Measurements from ENCODE around the gene TMEM178A. TPM values are rescaled to one million over a fixed set of nuclear protein-coding genes. Genes with fewer than 3 reads are reported as not detected.
"Not testable (repeated sequence)": the region's sequence is repeated elsewhere in the genome, so short reads cannot be mapped to it uniquely, and the experiment has no call there.

TMEM178A gene
- total and polyA plus RNA-seq, 2 of the 4 experiments (the other 2 are of a cell fraction), result 0.18 to 1.8 TPM

DNA sequence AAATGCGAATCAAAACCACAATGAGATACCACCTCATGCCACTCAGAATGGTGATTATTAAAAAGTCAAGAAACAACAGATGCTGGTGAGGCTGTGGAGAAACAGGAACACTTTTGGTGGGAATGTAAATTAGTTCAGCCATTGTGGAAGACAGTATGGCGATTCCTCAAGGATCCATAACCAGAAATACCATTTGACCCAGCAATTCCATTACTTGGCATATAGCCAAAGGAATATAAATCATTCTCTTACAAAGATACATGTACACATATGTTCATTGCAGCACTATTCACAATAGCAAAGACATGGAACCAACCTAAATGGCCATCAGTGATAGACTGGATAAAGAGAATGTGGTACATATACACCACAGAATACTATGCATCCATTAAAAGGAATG is 9.5 kb upstream of the TMEM178A start:
- ATAC-seq (ENCODE audit: low read depth); in situ Hi-C loops (cut with MboI; ENCODE audit: low sequenced_read_pairs); CTCF ChIA-PET; H3K27ac ChIP-seq (ENCODE audit: insufficient read depth, low read length); H3K4me3 ChIP-seq (ENCODE audit: insufficient read depth, low read depth, low read length); H2AFZ ChIP-seq (replicated peaks; ENCODE audit: low read length, poor library complexity); H4K5ac ChIP-seq (ENCODE audit: low read depth, low read length); H2AK9ac ChIP-seq (replicated peaks; ENCODE audit: low read depth, low read length, poor library complexity); POLR2A ChIA-PET (ENCODE audit: unreplicated experiment); H3K56ac ChIP-seq (ENCODE audit: extremely low read depth, insufficient read depth, low read length); H3K18ac ChIP-seq (ENCODE audit: low read depth, low read length); H4K91ac ChIP-seq (ENCODE audit: insufficient read depth, low read depth, low read length); DNase-seq; dilution Hi-C loops (cut with HindIII; ENCODE audit: low sequenced_read_pairs, unreplicated experiment); H3K36me3 ChIP-seq (ENCODE audit: control insufficient read depth, insufficient read depth, low read length); H4K8ac ChIP-seq (ENCODE audit: low read depth in 2 of 2, low read length in 2 of 2); H2BK5ac ChIP-seq (ENCODE audit: low read depth, low read length, poor library complexity, severe bottlenecking); H2BK20ac ChIP-seq (ENCODE audit: low read depth, low read length); H3K23ac ChIP-seq (ENCODE audit: low read depth, low read length); H3K4me1 ChIP-seq (ENCODE audit: control insufficient read depth, insufficient read depth, low read length); intact Hi-C loops (cut with micrococcal nuclease); BruUV-seq (replicated peaks); H3K79me1 ChIP-seq (ENCODE audit: low read depth in 1 of 2, low read length in 2 of 2); H2BK15ac ChIP-seq (ENCODE audit: low read depth, low read length); H4K20me1 ChIP-seq (ENCODE audit: insufficient read depth, low read length); H3K9me1 ChIP-seq (ENCODE audit: insufficient read depth, low read length); H3K14ac ChIP-seq (replicated peaks; ENCODE audit: low read depth, low read length); H3K9me3 ChIP-seq (ENCODE audit: control insufficient read depth, insufficient read depth, low read length); H2AK5ac ChIP-seq (ENCODE audit: low read depth, low read length); H3K9ac ChIP-seq (ENCODE audit: low read depth, low read length); H2BK120ac ChIP-seq (ENCODE audit: low read depth, low read length); H3K4me2 ChIP-seq (ENCODE audit: low read depth, low read length); H3K27me3 ChIP-seq (ENCODE audit: control insufficient read depth, insufficient read depth, low read length); H3K4ac ChIP-seq (ENCODE audit: low read depth, low read length): not testable (repeated sequence)
- no CpG with 5 or more reads among the region's 2 CpGs for WGBS, 2 experiments (ENCODE audit: extremely low coverage in 2 of 2, insufficient read length in 1 of 2)

Measured in IMR-90 (cell line).